Heart right ventricle (tissue), 16 donors: Measurements from ENCODE around the gene PLPP4. TPM values are rescaled to one million over a fixed set of nuclear protein-coding genes. Genes with fewer than 3 reads are reported as not detected.

Source experiments
- ATAC-seq, 8 donors: fragments of 200-7000 bp; cut with Tn5 transposase; one replicate each; pipeline ENCODE4 v1.9.1; 2020; ENCODE audit warnings: mild to moderate bottlenecking in 8 of 8, moderate library complexity in 8 of 8, moderate number of reproducible peaks in 1 of 8
- DNase-seq, 2 donors: peaks; one replicate each; pipeline ENCODE4 v3.0.0-alpha.2; 2020
- H3K27ac ChIP-seq, 10 donors: fragments of 200-600 bp; sonication (generic) in 2 of 10; one replicate each; pipeline versions ENCODE4 v1.5.0 to v1.8.0; 2020 to 2022; ENCODE audit warnings: mild to moderate bottlenecking in 3 of 10
- H3K27me3 ChIP-seq, 7 donors: fragments of 200-600 bp; one replicate each; pipeline ENCODE4 v1.8.0; 2021 to 2022; ENCODE audit warnings: mild to moderate bottlenecking in 2 of 7
- H3K36me3 ChIP-seq, 9 donors: fragments of 200-600 bp; sonication (generic) in 1 of 9; one replicate each; pipeline versions ENCODE4 v1.5.0 to v1.8.0; 2020 to 2022; ENCODE audit warnings: mild to moderate bottlenecking in 2 of 9
- H3K4me1 ChIP-seq, 9 donors: fragments of 200-600 bp; sonication (generic) in 1 of 9; one replicate each; pipeline versions ENCODE4 v1.5.0 to v1.8.0; 2020 to 2022; ENCODE audit warnings: mild to moderate bottlenecking in 4 of 9
- H3K4me3 ChIP-seq, 10 donors: fragments of 200-600 bp; sonication (generic) in 2 of 10; one replicate each; pipeline versions ENCODE4 v1.5.0 to v1.8.0; 2020 to 2022; ENCODE audit warnings: mild to moderate bottlenecking in 7 of 10, moderate library complexity in 2 of 10
- H3K9me3 ChIP-seq, 11 donors: fragments of 200-600 bp in 10 of 11; sonication (generic) in 2 of 11; one replicate each; pipeline versions ENCODE4 v1.5.0 to v1.8.0; 2013 to 2022; ENCODE audit warnings: mild to moderate bottlenecking in 2 of 11, control low read depth in 1 of 11, moderate library complexity in 1 of 11
- CTCF ChIP-seq, 9 donors: fragments of 200-600 bp; sonication (generic) in 2 of 9; IDR thresholded peaks; one replicate each; pipeline versions ENCODE4 v1.5.0 to v1.8.0; 2021 to 2022; ENCODE audit warnings: antibody characterized with exemption in 9 of 9, mild to moderate bottlenecking in 5 of 9, moderate library complexity in 1 of 9
- whole genome bisulfite sequencing, 2 donors: extraction: QIAGEN DNeasy Blood & Tissue Kit; methylation state at CpG; one replicate each; pipeline ENCODE4 v1.1.7; 2013; ENCODE audit warnings: inconsistent platforms in 1 of 2; 5-methylcytosine and 5-hydroxymethylcytosine counted together
- intact Hi-C, 10 donors: fragments of 100-400 bp; cut with DNase I; formaldehyde crosslinking; loops; one replicate each; pipeline versions ENCODE4 v1.11.1 to v1.14.2; 2022
- polyA plus RNA-seq, 2 donors: library from polyadenylated mRNA; stranded (reverse); fragments of 200-250 nt; gene quantifications; one replicate each; pipeline ENCODE4 v1.2.3, GENCODE V29; 2013
- total RNA-seq, 10 donors: library from RNA; stranded (reverse); fragmentation: NEBNext Ultra II Directional in 3 of 10; extraction: Animal tissue kit (Norgen Biotek cat#: 25700) in 3 of 10; gene quantifications; one replicate each; pipeline versions ENCODE4 v1.2.1 to v1.2.4, GENCODE V29; 2021 to 2023
- donor health status: Arrhythmogenic right ventricular cardiomyopathy.
- donor health status: ischemic (EF 13 %, LVEDD 7.1; RV severe dilation, severe dysfunction).
- donor health status: healthy with polysubstance abuse.
- donor health status: DM: no; HTN: yes; CAD: no.
- donor health status: DM: no; HTN: no; CAD: no.
- donor health status: ischemic (EF 25% LVEDD 6.9; RV normal size, moderate dysfunction).
- donor health status: ischemic (EF 25% LVEDD 5.7; RV mildly dilated, moderate dysfunction).
- donor health status: healthy.
- donor health status: DM: yes; HTN: yes; CAD: no.
- donor health status: Ischemic cardiomyopathy.
- donor health status: ischemic (EF 35%, LVEDD 5.7; RV mildly dilated, moderate dysfunction).
- donor health status: nonischemic (EF 11% LVEDD 7.7; RV severe dilation, severe dysfunction).
- donor health status: DM: yes; HTN: yes; CAD: no.
- donor health status: PGD.
- donor health status: ischemic (EF 29% LVEDD 5.4; RV normal size, mild dysfunction).
- donor health status: nonischemic (EF 23%, LVEDD 6.1; RV moderate dilation, normal function).

The PLPP4 gene
- total and polyA plus RNA-seq, 12 donors = not detected

GRCh38 chr10:120462018-120462682, 5.1 kb downstream of the PLPP4 start:
- peaks cover 5 to 66% (median 46%) of the 10 kb centered on the region in 7 donors for H3K27me3 ChIP-seq
- no peak for TF ChIP-seq CTCF (IDR thresholded peaks at IDR 0.05)
- intact Hi-C loops = no loop called here
- H3K4me3 ChIP-seq = no peak overlapping the region
- ATAC-seq (no peak), DNase-seq (no peak)
- no peak overlapping the region for H3K27ac ChIP-seq
- no peaks in the 10 kb centered on the region for H3K36me3 ChIP-seq
- peaks cover 3 to 10% (median 7%) of the 10 kb centered on the region in 9 donors for H3K4me1 ChIP-seq
- H3K9me3 ChIP-seq = no peaks in the 10 kb centered on the region
- 85 to 87% methylated on average over 8 of the region's 8 CpGs for WGBS, 2 donors

GRCh38 chr10:120465138-120465537, 8.1 kb downstream of the PLPP4 start:
- Histone ChIP-seq H3K27me3 (peaks cover 0 to 36% (median 16%) of the 10 kb centered on the region in 7 donors), H3K9me3 (no peaks in the 10 kb centered on the region), H3K36me3 (no peaks in the 10 kb centered on the region), H3K4me1 (no peaks in the 10 kb centered on the region), H3K4me3 (no peak overlapping the region), H3K27ac (no peak overlapping the region)
- intact Hi-C loops = no loop called here
- ATAC-seq (no peak), DNase-seq (no peak)
- TF ChIP-seq CTCF (IDR thresholded peaks at IDR 0.05) = no peak
- 29 to 36% methylated on average over 2 of the region's 2 CpGs for WGBS, 2 donors

GRCh38 chr10:120466006-120466405, 9.0 kb downstream of the PLPP4 start:
- intact Hi-C loops = no loop called here
- 86 to 87% methylated on average over 2 of the region's 2 CpGs for WGBS, 2 donors
- H3K27ac ChIP-seq = no peak overlapping the region
- no peak overlapping the region for H3K4me3 ChIP-seq
- TF ChIP-seq CTCF (IDR thresholded peaks at IDR 0.05) = no peak
- ATAC-seq (no peak), DNase-seq (no peak)
- no peaks in the 10 kb centered on the region for H3K4me1 ChIP-seq
- no peaks in the 10 kb centered on the region for H3K36me3 ChIP-seq
- peaks cover 0 to 7% (median 0%) of the 10 kb centered on the region in 11 donors for H3K9me3 ChIP-seq
- peaks cover 0 to 28% (median 11%) of the 10 kb centered on the region in 7 donors for H3K27me3 ChIP-seq

- intact Hi-C loops = no loop called here
- H3K4me3 ChIP-seq = no peak overlapping the region
- WGBS, 2 donors = 38 to 41% methylated on average over 4 of the region's 4 CpGs
These were observed 16.6 kb downstream of the PLPP4 start for GRCh38 chr10:120473593-120473992.

More at GRCh38 chr10:120473593-120473992, 16.6 kb downstream of the PLPP4 start:
- Histone ChIP-seq H3K27ac (no peak overlapping the region), H3K9me3 (peaks cover 0 to 27% (median 10%) of the 10 kb centered on the region in 11 donors), H3K27me3 (peaks cover 0 to 8% (median 3%) of the 10 kb centered on the region in 7 donors), H3K36me3 (no peaks in the 10 kb centered on the region), H3K4me1 (no peaks in the 10 kb centered on the region)
- TF ChIP-seq CTCF (IDR thresholded peaks at IDR 0.05) = no peak
- DNase-seq = no peak
- no peak for ATAC-seq
